Stomach (tissue), 9 donors: ENCODE data around the gene TIGD1. TPM values are rescaled to one million over a fixed set of nuclear protein-coding genes. Genes with fewer than 3 reads are reported as not detected.

ENCODE experiments used
- DNase-seq, 2 donors: peaks; one replicate each; pipeline versions ENCODE4 v3.0.0 to v3.0.0-alpha.2; 2013 to 2019
- H3K27ac ChIP-seq, 5 donors: fragments of 200-600 bp in 4 of 5; sonication (generic) in 4 of 5; one replicate each; pipeline ENCODE4 v1.5.1; 2013 to 2019; ENCODE audit warnings: mild to moderate bottlenecking in 1 of 5, moderate library complexity in 1 of 5
- H3K27me3 ChIP-seq, 3 donors: fragments of 200-600 bp; sonication (generic); one replicate each; pipeline ENCODE4 v1.5.1; 2017 to 2019; ENCODE audit warnings: mixed run types in 1 of 3
- H3K36me3 ChIP-seq, 4 donors: fragments of 200-600 bp; sonication (generic); 1 replicate in 3 of 4; 2 replicates in 1 of 4; pipeline ENCODE4 v1.5.1; 2016 to 2019
- H3K4me1 ChIP-seq, 4 donors: fragments of 200-600 bp; sonication (generic); one replicate each; pipeline ENCODE4 v1.5.1; 2016 to 2019
- H3K4me3 ChIP-seq, 4 donors: fragments of 200-600 bp; sonication (generic) in 3 of 4; one replicate each; pipeline ENCODE4 v1.5.1; 2016 to 2019; ENCODE audit warnings: mild to moderate bottlenecking in 1 of 4
- H3K9me3 ChIP-seq, 4 donors: fragments of 200-600 bp; sonication (generic); one replicate each; pipeline ENCODE4 v1.5.1; 2016 to 2019
- CTCF ChIP-seq, 7 experiments: fragments of 450-650 bp in 4 of 7; fragments of 200-600 bp in 3 of 7; sonication (generic) in 3 of 7; IDR thresholded peaks; one replicate each; pipeline ENCODE4 v1.5.1; 2016 to 2019; ENCODE audit warnings: antibody characterized with exemption in 7 of 7, control low read depth in 2 of 7, mild to moderate bottlenecking in 1 of 7
- EP300 ChIP-seq: sonication (generic); formaldehyde crosslinking; IDR thresholded peaks from one replicate; pipeline ENCODE4 v1.6.1; 2017; ENCODE audit warnings: antibody characterized with exemption
- POLR2A ChIP-seq, 4 donors: fragments of 450-650 bp; IDR thresholded peaks; one replicate each; pipeline ENCODE4 v1.6.1; 2016; ENCODE audit warnings: antibody characterized with exemption in 4 of 4, control low read depth in 2 of 4, mild to moderate bottlenecking in 1 of 4, moderate library complexity in 1 of 4
- POLR2AphosphoS5 ChIP-seq, 3 donors: sonication (generic); formaldehyde crosslinking; IDR thresholded peaks; one replicate each; pipeline ENCODE4 v1.6.1; 2016; ENCODE audit warnings: antibody characterized with exemption in 3 of 3
- WGBS, 5 donors: extraction: QIAGEN DNeasy Blood & Tissue Kit in 3 of 5; methylation state at CpG; one replicate each; pipeline versions ENCODE4 v1.1.5 to v1.1.7; 2013 to 2018; 5-methylcytosine and 5-hydroxymethylcytosine counted together
- intact Hi-C: fragments of 100-400 bp; cut with DNase I; formaldehyde crosslinking; loops from one replicate; pipeline ENCODE4 v1.15.1; 2023; ENCODE audit warnings: low total_unique reads
- polyA plus RNA-seq, 3 donors: library from polyadenylated mRNA; stranded (reverse); fragments of 200-250 nt; gene quantifications; one replicate each; pipeline ENCODE4 v1.2.3, GENCODE V29; 2013
- total RNA-seq, 5 donors: library from RNA; depleted of rRNA; stranded (reverse); fragments of >200 nt; gene quantifications; one replicate each; pipeline versions ENCODE4 v1.1.0 to v1.2.3, GENCODE V29; 2014 to 2016
- donor health status: healthy with polysubstance abuse.
- donor health status: Bipolar disorder and iron deficiency.
- donor health status: healthy.

The TIGD1 gene
- total and polyA plus RNA-seq, 8 donors = 1.2 to 14.5 (median 6.1) TPM

- peaks cover 17 to 67% (median 41%) of the 10 kb centered on the region in 3 donors for H3K27me3 ChIP-seq
- 65 to 78% (median 67%) methylated on average over 4 to 6 of the region's 6 CpGs for WGBS, 5 donors
- no peak overlapping the region for H3K27ac ChIP-seq
- H3K4me1 ChIP-seq = peaks cover 19 to 24% (median 22%) of the 10 kb centered on the region in 4 donors
- intact Hi-C loops = no loop called here
- no peaks in the 10 kb centered on the region for H3K9me3 ChIP-seq
- no peak for DNase-seq
- no peak for TF ChIP-seq POLR2A (IDR thresholded peaks at IDR 0.05)
- no peak for TF ChIP-seq CTCF (IDR thresholded peaks at IDR 0.05)
- no peak for TF ChIP-seq POLR2AphosphoS5 (IDR thresholded peaks at IDR 0.05)
- TF ChIP-seq EP300 = no peak
- no peak overlapping the region for H3K4me3 ChIP-seq
- no peaks in the 10 kb centered on the region for H3K36me3 ChIP-seq
Observed at GRCh38 chr2:232518844-232519243, 31.5 kb downstream of the TIGD1 start.

- Histone ChIP-seq H3K27me3 (peaks cover 0 to 62% (median 18%) of the 10 kb centered on the region in 3 donors), H3K9me3 (no peaks in the 10 kb centered on the region), H3K4me1 (peaks cover 0 to under 1% (median under 1%) of the 10 kb centered on the region in 4 donors), H3K27ac (no peak overlapping the region), H3K36me3 (no peaks in the 10 kb centered on the region), H3K4me3 (no peak overlapping the region)
- intact Hi-C loops = no loop called here
- no peak for DNase-seq
- 73 to 82% (median 75%) methylated on average over 3 of the region's 3 CpGs for WGBS, 5 donors
- TF ChIP-seq CTCF (IDR thresholded peaks at IDR 0.05) = no peak
- TF ChIP-seq EP300 = no peak
- TF ChIP-seq POLR2AphosphoS5 (IDR thresholded peaks at IDR 0.05) = no peak
- TF ChIP-seq POLR2A (IDR thresholded peaks at IDR 0.05) = no peak
Observed at GRCh38 chr2:232516551-232516950, 33.8 kb downstream of the TIGD1 start.

DNA sequence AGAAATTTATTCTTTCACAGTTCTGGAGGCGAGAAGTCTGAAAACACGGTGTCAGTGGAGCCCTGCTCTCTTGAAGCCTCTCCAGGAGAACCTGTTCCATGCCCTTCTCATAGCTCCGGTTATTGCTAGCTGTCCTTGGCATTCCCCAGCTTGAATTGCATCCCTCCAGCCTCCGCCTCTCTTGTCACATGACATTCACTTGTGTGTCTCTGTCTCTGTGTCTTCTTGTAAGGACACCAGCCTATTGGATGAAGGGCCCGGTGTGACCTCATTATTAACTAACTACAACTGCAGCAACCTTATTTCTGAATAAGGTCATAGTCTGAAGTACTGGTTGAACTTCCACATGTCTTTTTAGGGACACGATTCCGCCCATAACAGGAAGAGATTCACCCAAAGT lies 34.7 kb downstream of the TIGD1 start:
- WGBS, 5 donors = 89 to 94% (median 91%) methylated on average over 7 of the region's 7 CpGs
- no peak for TF ChIP-seq EP300
- TF ChIP-seq POLR2AphosphoS5 (IDR thresholded peaks at IDR 0.05) = no peak
- no peak for TF ChIP-seq CTCF (IDR thresholded peaks at IDR 0.05)
- TF ChIP-seq POLR2A (IDR thresholded peaks at IDR 0.05) = no peak
- no peak overlapping the region for H3K27ac ChIP-seq

DNA sequence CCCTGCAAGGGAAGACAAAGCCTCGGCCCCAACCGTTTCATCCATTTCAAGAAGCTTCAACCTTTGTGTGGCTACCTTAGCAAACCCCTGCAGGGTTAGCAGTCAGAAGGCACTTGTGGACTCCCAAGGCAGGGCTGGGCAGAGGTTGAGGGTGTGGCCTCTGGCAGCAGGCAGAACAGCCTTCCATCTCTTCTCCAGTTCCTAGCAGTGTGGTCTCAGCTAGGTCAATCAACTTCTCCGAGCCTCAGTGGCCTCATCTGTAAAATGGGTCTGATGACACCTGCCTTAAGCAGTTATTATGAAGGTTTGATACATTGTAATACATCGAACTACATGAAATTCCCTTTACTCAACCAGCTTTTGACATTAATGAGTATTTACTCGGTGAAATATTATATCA lies 37.0 kb downstream of the TIGD1 start:
- WGBS, 5 donors = 69 to 79% (median 72%) methylated on average over 5 of the region's 5 CpGs
- no peak for DNase-seq
- Histone ChIP-seq H3K4me3 (no peak overlapping the region), H3K27ac (no peak overlapping the region), H3K9me3 (no peaks in the 10 kb centered on the region), H3K27me3 (peaks cover 0 to 39% (median 0%) of the 10 kb centered on the region in 3 donors), H3K36me3 (no peaks in the 10 kb centered on the region), H3K4me1 (no peaks in the 10 kb centered on the region)
- intact Hi-C loops = no loop called here
- TF ChIP-seq POLR2A (IDR thresholded peaks at IDR 0.05) (no peak), EP300 (no peak), CTCF (IDR thresholded peaks at IDR 0.05) (no peak), POLR2AphosphoS5 (IDR thresholded peaks at IDR 0.05) (no peak)

More for the DNA sequence above, 34.7 kb downstream of the TIGD1 start:
- Histone ChIP-seq H3K4me3 (no peak overlapping the region), H3K4me1 (no peaks in the 10 kb centered on the region), H3K36me3 (no peaks in the 10 kb centered on the region), H3K9me3 (no peaks in the 10 kb centered on the region), H3K27me3 (peaks cover 0 to 59% (median 10%) of the 10 kb centered on the region in 3 donors)
- DNase-seq = no peak
- intact Hi-C loops = no loop called here
